GM18505 (cell line): ENCODE results near the gene ABL2.

Source experiments
- ATAC-seq: cut with Tn5 transposase; IDR thresholded peaks from one replicate; pipeline ENCODE4 v1.9.1; 2021; ENCODE audit not compliant: unreplicated experiment
- POLR2A ChIP-seq: IDR thresholded peaks from 4 replicates; pipeline ENCODE4 v1.6.1; 2011; ENCODE audit warnings: borderline replicate concordance; ENCODE audit not compliant: insufficient read depth, insufficient read length; ENCODE audit errors: extremely low read depth

The ABL2 gene

DNA sequence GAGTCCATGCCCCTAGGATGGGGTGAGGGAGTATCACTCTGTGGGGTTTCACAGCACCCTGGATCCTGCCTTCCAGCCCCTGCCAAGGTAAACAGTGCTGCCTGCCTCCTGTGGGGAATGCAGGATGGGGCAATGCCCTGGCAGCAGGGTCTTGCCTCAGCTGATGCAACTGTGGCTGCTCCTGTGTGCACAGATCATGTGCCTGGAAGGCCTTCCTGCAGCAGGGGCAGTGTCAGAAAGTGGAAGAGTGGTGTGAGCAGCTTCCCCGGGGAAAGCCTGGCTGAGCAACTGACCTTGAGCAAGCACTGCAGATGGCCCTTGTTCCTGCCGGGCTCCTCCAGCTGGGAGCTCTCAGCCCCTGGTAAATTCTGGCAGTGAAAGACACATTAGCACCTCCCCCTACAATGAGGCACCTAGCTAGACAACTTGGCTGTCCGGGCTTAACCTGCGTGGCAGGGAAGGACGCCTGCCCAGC, 137.7 kb downstream of the ABL2 start:
- no peak for ATAC-seq
- no peak for TF ChIP-seq POLR2A

DNA sequence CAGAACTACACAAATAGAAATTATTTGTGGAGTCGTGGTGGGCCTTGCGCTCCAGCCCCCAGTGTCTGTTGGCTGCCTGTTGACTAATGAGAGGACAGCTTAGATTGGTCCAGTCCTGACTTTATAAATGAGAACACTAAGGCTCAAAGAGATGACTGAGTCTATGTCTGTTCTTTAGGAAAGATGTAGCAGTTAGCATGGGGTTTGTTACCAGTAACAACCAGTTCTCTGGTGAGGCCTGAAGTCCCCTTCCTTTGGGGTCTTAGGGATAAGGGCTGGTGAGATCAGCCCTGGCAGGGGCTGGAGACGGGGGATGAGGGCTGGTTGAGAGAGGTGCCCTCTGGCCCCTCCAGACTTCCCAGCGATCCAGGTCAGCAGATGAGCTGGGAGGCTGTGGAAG, 138.6 kb downstream of the ABL2 start:
- no peak for ATAC-seq
- no peak for TF ChIP-seq POLR2A

DNA sequence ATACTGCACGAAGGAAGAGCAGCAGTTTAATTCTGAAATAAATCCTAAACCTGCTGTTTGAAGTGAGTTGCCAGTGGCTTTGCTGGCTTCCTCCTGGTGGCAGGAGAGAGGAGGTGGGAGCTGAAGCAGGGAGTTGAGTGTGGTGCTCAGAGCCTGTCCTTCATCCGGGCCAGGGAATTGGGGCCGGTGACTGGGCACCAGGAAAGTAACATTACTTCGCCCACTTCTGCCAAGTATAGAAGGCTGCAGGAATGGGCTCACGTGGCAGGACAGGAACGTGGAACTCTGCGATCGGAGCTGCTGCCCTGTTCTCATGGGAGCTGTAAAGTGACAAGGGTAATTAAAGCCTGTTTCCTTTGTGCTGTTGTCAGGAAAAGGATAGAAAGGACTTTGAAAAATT, 139.0 kb downstream of the ABL2 start:
- no peak for ATAC-seq
- no peak for TF ChIP-seq POLR2A

DNA sequence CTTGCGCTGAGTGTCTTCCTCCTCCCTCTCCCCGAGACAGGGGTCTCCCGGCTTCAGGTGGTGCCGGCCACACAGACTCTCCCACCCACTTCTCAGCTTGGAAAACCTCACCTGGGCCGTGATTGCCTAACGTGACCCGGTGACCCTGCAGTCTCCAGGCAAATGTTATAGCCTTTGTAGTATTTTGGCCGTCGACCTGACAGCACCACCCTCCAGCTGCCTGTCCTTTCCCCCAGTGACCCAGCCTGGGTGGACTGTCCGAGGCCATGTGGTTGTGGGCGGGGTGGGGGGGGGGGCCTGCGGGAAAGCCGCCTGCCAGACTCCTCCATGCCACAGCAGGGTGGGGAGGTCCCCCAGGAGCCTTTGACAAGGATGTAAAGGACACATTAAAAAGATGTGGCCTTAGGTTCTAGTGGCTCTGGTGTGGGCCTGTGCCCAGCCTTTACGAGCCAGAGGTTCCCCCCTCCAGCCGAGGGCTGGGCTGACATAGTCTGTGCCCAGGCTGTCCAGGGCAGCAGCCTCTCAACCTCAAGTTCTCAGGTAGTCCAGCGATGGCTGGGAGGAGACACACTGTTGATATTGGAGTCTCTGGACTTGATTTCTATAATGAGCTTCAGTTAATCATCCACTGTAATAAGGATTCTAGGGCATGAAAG, 139.5 kb downstream of the ABL2 start:
- no peak for TF ChIP-seq POLR2A

DNA sequence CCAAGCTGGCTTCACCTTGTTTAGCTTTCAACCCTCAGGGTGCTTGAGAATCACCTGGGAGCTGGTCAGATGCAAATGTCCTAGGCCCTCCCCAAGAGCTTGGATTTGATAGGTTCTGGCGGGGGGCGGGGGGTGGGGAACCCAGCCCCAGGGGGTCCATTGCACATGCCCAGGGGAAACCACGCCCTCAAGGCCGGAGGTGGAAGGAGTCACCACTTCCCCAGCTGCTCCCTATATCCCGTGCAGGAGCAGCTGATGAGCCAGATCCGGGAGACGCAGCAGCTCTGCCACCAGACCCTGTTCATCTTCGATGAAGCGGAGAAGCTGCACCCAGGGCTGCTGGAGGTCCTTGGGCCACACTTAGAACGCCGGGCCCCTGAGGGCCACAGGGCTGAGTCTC, 141.8 kb downstream of the ABL2 start:
- ATAC-seq, result no peak
- TF ChIP-seq POLR2A, result no peak

More for the DNA sequence above, 139.5 kb downstream of the ABL2 start:
- ATAC-seq, result no peak

DNA sequence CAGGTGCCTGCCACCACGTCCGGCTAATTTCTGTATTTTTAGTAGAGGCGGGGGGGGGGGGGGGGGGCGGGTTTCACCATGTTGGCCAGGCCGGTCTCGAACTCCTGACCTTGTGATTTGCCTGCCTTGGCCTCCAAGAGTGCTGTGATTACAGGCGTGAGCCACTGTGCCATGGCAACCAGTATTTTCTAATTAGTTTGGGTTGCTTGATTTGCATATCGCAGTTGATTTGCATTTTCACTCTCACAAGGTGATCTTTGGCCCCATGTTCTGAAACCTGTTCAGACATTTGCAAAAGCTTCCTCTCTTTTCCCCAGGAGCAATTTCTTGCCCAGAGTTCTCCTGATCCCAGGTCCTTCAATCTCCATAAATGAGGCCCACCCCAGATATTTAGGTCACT, 145.9 kb downstream of the ABL2 start:
- TF ChIP-seq POLR2A, result no peak
- no peak for ATAC-seq

DNA sequence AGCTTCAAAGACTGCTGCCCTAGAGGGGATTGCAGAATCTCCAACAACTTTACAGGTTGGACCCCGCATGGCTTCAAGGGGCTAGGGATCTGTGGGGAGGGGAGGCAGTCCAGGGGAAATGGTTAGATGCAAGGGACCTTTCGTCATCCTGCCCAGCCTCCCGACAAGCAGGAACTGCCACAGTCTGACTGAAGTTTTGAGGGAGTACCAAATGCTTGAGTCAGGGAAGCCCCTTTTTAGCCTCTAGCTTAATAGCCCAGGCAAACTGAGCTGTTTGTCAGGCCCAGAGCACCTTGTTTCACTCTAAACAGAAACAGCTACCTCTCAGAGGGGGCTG, 146.5 kb downstream of the ABL2 start:
- no peak for ATAC-seq

DNA sequence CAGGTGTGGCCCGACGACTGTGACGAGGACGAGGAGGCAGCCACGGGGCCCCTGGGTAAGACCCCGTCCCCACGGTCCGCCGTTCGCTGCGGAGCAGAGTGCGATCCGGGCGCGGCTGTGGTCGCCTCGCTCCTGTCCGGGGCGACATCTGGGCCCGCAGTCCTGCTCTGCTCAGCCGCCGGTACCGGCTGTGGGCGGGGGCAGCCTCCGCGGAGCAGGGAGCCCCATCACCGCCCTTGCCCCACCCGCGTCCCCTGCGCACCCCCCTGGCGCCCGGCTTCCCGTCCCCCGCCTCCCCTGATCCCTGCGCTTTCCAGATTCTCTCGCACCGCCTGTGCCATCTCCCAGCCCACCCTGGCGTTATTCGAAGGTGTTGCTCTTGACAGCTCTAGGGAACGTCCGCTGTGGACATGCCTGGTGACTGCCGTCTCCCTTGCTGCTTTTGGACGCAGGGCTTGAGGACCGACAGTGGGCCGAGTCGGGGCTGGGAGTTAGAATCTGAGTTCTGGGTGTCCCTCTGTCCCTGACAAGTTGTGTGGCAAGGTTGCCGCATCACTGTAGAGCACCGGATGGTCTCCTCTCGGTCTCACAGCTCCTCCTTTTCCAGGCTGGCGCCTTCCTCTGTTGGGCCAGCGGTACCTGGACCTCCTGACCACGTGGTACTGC, 147.0 kb downstream of the ABL2 start:
- ATAC-seq, result peak; percentile 22
- peak; percentile 17 for TF ChIP-seq POLR2A

More for the DNA sequence above, 146.5 kb downstream of the ABL2 start:
- no peak for TF ChIP-seq POLR2A

DNA sequence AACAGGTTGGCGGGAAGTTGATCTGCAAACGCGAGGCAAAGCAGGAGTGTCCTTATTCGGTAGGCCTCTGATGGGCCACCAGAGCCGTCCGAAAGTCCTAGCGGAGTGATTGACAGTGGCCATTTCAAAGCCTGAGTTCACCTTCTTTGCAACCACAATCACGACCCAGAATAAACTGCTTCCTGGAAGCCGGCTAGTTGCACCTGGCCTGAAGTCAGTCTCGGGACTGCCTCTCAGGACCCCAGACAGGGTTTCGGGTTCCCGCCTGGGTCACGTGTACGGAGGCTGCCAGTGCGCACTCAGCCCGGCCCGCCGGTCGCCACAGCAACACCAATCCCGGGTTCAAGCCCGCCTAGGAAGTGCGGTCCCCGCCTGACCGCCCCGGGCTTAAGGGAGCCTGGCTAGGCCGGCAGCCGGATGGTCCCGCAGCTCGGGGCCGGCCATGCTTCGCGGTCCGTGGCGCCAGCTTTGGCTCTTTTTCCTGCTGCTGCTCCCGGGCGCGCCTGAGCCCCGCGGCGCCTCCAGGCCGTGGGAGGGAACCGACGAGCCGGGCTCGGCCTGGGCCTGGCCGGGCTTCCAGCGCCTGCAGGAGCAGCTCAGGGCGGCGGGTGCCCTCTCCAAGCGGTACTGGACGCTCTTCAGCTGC, 147.7 kb downstream of the ABL2 start, which contains the start of gene TOR3A:
TSS of gene TOR3A (plus strand) at position 384 of the 646 bp plus-strand sequence. CDS start at position 443, 59 bp downstream.
- TF ChIP-seq POLR2A, result peak; percentile 96
- peak; percentile 91 for ATAC-seq

DNA sequence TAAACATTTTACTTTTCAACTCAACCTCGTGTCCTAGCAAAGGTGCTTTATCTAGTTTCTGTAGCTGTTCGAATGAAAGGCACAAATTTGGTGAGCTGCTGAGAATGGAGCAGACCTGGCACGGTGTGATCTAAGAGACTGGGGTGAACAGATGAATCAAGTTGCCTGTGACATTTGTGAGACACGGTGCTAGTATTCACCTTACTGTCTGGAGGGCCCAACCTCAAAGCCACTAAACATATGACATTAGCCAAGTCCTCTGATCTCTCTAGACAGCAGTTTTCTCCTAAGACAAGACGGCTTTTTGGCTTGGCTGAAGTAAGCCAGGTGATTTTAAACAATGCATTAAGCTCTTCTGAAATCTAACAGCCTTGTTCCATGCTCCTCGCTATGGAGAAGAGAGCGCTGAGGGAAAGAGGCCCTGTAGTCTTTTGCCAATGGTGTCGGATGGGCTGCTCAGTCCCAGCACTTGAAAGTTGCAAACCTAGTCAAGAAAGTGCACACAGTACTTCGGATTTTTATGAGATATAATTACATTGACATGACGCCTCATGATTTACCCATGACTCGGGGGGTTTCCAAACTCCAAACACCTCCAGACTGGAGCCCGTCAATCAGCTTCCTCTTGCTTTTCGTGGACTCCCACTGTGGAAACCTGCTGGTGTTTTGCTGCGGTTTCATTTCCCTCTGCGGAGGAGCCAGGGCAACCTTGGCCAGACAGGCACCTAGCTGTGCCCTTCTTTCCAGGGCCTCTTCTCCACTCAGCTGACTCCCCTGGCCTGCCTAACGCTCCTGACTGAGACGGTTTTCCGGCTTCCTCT, 148.4 kb downstream of the ABL2 start:
- ATAC-seq, result peak; percentile 30
- no peak for TF ChIP-seq POLR2A

DNA sequence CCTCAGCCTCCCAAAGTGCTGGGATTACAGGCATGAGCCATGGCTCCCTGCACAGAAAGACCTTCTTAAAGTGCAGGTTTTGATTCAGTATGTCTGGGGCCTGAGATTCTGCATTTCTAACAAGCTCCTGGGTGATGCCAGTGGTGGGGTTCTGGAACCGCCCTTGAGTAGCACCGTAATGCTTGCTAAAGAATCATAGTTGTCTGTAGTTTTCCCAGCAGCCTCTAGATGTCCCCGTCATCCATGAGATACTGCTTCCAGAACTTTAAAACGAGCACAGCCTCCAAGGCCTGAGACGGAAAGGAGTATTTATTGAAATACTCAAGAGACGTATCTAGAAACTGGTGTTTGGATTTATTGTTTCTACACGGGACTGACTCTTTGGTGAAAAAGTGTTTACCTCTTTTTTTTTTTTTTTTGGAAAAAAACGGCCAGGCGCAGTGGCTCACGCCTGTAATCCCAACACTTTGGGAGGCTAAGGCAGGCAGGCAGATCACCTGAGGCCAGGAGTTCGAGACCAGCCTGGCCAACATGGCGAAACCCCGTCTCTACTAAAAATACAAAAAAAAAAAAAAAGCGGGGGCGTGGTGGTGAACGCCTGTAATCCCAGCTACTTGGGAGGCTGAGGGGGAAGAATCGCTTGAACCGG, 150.2 kb downstream of the ABL2 start:
- ATAC-seq, result no peak
- no peak for TF ChIP-seq POLR2A

DNA sequence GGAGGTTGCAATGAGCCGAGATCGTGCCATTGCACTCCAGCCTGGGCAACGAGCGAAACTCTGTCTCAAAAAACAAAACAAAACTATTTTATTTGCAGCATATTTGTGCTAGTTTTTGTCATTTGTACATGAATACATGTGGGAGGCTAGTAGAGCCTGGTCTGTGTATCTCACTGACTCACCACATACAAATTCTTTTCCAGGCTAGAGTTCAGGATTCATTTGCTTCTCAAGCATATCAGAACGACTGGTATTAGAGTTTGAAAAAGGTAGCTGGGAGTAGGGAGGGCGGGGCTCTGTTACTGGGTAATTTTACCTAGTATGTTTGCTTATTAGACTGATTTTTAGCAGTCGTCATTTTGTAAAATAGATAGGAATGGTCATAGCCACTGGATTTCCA, 152.1 kb downstream of the ABL2 start:
- TF ChIP-seq POLR2A, result no peak
- no peak for ATAC-seq

DNA sequence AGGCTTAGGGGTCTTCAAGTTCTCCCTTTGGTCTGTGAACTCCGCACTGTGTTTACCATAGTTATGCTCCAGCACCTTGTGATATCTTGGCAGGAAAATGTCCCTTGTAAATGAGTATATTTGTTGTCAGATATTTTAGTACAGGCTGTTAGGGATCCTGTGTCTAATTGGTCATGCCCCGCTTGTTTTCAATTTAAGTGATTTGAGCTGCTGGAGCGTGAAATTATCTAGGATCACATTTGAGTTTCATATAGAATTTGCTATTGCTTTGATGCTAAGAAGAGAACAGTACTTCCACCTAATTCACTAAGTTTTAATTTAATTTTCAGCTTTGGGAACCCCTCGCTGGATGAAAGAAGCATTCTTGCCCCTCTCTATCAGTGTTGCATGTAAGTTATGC, 163.0 kb downstream of the ABL2 start:
- ATAC-seq, result no peak
- TF ChIP-seq POLR2A, result no peak
